Stimulated activated CD8-positive, alpha-beta memory T cell treated with anti-CD3 and anti-CD28 coated beads, Interleukin-4, amount 100 ng/mL, for 1 hour (primary cell): ENCODE measurements around the gene REM1.

Experiments
- DNase-seq, 2 donors: peaks; one replicate each; pipeline ENCODE4 v3.0.0-alpha.2; 2020; ENCODE audit warnings: low read depth in 2 of 2, low spot score in 1 of 2

Gene REM1

DNA sequence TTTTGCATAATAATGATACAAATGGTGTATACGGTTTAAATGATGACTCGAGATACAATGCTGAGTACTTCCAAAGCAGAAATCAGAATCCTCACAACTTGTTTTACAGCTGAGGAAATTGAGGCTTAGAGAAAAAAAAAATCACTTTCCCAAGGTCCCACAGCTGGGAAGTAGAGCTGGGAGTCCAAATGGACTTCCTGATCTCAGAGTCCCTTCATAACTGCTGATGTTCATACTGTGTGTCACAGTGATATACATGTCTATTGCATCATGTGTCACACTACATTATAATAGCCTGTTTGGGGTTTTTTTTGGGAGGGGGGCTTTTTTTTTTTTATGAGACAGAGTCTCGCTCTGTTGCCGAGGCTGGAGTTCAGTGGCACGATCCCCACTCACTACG lies 47.6 kb downstream of the REM1 start:
- DNase-seq, result no peak

DNA sequence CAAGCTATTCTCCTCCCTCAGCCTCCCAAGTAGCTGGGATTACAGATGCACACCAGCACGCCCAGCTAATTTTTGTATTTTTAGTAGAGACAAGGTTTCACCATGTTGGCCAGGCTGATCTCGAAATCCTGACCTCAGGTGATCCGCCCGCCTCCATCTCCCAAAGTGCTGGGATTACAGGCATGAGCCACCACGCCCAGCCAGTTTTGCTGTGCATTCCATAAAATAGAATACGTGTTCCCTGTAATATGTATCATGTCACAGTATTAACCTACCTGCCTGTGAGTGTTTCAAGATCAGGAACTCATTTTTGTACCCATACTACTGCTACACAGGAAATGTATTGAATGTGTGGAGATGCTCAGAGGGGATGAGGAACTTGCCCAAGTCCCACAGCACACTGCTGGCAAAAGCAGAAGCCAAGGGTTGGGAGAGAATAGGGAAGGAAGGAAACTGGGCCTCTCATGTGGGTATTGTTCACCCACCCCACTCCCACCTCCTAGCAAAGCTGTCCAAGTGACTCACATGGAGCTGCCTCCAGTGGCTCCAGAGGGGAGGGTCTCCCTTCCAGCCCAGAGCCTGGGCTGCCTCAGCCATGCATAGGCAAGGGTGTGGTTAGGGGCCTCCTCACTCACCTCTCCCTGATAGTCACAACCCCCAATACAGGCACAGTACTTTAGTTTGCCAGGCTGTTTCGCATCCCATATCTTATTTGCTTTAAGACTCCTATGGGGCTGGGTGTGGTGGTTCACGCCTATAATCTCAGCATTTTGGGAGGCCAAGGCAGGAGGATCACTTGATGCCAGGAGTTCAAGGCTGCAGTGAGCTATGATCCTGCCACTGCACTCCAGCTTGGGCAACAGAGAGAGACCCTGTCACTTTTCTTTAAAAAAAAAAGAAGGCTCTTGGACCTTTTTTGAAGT lies 48.5 kb downstream of the REM1 start:
- DNase-seq, result no peak

DNA sequence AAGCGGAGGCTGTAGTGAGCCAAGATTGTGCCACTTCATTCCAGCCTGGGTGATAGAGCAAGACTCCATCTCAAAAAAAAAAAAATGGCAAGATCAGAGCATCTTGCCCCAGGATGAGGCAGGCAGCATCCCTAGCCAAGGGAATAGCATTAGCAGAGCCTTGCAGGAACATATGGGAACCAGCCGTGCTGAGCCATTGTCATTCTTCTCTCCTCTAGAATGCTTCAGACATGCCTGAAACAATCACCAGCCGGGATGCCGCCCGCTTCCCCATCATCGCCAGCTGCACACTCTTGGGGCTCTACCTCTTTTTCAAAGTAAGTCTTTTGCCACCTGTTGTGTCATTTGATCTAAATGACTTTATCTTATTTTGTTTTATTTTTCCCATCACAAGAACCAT lies 52.2 kb downstream of the REM1 start:
- no peak for DNase-seq
